ENCODE results near the gene TLCD3B.
A peak's percentile ranks its signal among the peaks of the same experiment; 100 is the strongest.
"Not testable (repeated sequence)": the region's sequence is repeated elsewhere in the genome, so short reads cannot be mapped to it uniquely, and the experiment has no call there.

The TLCD3B gene

DNA sequence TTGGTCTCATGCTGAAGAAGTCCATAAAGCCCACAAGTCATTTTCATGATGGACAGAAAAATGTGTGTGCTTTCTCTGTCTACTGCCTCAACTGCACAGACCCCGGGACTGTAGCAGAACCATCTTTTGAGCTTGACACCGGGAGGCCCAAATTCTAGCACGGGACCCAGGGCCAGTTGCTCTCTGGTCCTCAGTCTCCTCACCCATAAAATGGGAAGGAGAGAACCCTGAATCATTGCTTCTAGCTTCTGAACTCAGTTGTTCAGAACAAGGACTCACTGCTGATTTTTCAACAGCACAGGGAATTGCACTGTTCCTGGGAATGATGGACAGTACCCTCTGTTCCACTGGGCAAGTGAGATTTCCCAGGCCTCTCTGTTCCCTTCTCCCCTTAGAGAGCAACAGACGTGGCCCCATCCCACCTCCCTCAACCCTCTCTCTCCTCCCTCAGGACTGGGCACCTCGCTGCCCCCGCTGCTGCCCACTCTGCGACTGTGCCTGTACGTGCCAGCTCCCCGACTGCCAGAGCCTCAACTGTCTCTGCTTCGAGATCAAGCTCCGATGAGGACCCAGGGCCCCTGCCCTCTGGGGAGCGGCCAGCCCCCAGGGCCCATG is 32.3 kb upstream of the TLCD3B start:
- no peak overlapping the region for H3K4me3 ChIP-seq (ENCODE audit: low read depth, low read length)

DNA sequence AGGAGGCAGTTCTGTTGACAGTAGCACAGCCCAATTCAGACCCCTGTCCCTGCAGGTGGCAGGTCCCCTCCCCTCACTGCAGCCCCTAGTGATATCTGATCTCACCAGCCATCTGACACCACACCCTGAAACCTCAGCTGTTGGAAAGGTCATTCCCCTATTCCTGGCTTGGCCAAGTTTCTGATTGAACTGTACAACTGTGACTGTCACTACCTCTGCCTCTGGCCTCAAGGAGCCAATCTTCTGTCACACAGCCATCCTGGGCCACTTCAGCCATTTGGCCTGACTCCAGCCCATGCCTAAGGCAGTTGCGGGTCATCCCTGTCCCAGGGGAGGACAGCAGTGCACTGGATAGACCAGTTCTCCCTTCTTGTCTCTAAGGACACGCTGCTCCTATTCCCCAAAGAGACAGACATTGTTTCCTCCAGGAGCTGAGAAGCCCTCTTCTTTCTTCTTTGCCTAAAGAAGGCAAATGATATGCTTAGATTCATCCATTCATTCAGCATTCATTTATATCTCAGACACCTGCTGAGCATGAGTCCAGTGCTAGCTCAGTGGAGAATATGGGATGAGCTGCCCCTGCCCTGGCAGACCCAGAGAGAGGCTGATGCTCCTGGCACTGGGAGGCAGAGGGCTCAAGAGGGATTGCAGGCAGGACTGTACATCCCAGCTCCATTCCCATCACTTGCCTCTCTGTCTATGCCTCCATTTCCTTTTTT is 29.9 kb upstream of the TLCD3B start:
- no peak overlapping the region for H3K4me3 ChIP-seq (ENCODE audit: low read depth, low read length)

DNA sequence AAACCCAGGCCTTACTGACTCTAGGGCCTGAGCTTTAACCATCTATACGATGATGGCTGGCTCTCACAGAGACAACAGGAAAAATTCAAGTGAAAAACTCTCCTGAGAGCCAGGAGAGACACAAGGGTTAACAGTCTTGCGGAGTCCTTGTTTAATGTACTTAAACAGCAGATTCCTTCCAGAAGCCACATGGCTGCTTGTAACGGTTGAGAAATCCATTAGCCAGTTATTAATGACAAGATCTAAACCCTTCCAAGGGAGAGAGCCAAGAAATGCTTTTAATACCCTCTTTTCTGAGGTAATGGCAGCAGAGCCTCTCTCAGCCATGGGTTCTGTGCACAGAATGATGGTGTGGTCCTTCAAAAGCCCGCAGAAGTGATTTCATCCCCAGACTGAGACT is 29.3 kb upstream of the TLCD3B start:
- H3K4me3 ChIP-seq (ENCODE audit: low read depth, low read length), result no peak overlapping the region

DNA sequence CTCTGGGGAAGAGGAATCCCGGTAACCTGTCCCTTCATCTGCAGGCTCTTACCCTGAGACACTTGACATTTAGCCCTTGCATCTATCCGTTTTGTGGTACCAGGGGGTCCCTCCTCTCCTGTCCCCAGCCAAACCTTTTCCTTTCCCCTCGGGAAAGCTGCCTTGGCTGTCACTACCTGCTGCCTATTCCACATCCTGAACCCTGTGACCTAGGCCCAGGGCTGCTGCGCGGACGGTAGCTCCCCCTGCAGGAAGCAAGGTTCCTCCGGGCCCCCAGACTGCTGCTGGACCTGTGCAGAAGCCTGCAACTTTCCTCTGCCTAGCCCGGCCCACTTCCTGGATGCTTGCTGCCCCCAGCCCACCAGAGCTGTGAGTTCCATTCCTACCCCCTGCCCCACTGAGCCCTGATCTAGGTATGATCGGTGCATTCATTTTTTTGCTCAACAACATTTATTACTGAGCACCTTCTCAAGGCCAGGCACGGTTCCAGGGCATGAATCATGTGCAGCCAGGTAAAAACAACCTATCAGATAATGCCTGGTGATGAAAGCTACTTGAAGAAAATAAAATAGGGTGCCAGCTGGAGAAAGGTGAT is 24.0 kb upstream of the TLCD3B start:
- no peak overlapping the region for H3K4me3 ChIP-seq (ENCODE audit: low read depth, low read length)

DNA sequence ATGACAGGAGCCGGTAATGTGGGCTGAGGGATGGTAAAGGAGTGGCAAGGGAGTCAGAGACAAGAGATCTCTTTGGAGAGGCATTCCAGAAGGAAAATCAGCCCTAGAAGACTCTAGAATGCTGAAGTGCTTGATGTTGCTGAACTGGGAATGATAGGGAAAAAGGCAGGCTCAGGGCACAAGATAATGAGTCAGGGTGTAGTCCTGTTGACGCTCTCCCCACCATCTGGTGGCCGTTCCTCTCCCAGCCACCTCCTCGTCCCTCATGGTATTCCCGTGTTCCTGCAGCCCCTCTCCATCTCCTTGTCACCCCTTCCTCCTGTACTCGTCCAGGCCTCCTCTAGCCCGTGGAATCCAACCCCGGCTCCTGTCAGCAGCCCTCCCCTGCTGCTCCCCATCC is 23.4 kb upstream of the TLCD3B start:
- H3K4me3 ChIP-seq (ENCODE audit: low read depth, low read length), result no peak overlapping the region

DNA sequence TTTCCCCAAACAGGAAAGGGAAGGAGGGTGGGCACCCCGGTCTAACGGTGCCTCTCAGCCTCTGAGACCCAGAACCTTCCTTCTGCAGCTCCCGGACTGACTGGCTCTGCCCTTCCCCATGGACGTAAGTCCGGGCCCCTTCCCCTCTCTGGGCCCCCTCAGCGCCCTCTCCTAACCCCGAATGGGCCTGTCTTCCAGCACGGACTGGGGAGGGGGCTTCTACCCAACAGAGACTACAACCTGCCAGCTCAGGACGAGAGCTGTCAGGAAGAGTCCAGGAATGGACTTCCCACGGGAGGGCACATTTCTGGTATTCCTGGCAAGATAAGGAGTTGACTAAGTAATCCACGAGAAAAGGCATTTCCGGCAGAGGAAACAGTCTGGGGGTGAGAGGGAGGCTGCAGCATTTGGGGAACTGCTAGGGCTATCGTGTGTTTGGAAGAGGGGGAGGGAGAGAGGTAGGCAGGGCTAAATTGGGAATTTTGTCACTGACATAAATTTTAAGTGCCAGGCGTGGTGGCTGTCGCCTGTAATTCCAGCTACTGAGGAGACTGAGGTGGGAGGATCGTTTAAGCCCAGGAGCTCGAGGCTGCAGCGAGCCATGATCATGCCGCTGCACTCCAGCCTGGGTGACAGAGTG is 22.4 kb upstream of the TLCD3B start:
- H3K4me3 ChIP-seq (ENCODE audit: low read depth, low read length), result peak overlapping the region; percentile 77

DNA sequence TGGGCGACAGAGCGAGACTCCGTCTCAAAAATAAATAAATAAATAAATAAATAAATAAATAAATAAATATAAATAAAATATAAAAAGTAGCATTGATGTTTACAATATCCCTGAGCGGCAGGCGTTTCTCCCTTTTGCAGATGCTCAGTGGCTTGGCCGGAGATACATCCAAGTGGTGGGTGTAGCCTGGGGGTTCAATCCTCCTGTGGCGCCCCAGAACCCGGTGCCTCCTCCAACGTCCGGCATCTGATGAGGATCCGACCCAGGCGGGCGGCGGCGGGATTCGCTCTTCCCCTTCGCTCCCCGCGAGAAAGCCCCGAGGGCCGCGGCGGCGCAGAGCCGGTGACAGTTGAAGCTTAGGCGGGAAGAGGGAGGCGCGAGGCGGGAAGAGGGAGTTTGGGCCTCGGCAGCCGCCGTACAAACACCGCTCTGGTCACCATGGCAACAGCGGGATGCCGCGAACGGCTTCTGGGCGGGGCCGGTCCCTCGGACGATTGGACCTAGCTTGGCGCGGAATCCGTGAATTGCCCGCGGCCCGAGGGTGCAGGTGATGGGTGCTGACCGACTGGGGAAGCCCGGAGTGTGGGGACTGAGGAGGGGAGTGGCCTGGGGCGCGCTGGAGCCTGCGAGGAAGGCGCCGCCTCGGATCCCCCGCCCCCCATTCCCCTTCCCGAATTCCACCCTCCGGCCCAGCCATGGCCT is 21.8 kb upstream of the TLCD3B start:
- peak overlapping the region; percentile 77 for H3K4me3 ChIP-seq (ENCODE audit: low read depth, low read length)

DNA sequence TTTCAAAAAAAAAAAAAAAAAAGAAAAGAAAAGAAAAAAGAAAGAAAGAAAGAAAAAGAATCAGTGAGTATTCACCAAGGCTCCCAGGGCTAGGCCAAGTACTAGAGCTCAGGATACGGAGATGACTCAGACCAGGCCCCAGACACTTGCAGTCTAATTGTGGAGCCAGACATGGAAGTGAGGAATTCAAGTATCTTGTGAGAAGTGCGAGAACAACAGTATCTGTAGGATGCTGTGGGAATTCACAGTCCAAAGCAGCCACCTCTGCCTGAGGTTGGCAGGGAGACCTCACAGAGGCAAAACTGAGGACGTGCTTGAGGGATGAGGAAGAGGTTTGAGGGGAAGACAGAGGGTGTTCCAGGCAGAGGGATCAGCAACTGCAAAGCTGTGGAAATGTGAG is 20.4 kb upstream of the TLCD3B start:
- no peak overlapping the region for H3K4me3 ChIP-seq (ENCODE audit: low read depth, low read length)

DNA sequence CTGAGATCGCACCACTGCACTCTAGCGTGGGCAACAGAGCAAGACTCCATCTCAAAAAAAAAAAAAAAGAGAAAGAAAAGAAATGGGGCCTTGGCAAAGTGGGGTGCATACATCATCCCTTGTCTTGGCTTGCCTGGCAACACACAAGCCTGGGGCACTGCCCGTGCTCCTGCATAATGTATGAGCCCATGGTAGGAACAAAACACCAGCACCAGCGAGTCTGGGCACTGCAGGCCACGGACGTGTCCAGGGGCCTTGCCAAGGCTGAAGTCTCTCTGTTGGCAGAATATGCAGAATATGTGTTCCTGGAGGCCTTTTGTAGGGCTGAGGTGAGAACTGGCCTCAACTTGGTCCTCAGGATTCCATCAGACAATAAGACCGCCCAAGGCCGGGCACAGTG is 18.8 kb upstream of the TLCD3B start:
- H3K4me3 ChIP-seq (ENCODE audit: low read depth, low read length), result no peak overlapping the region

DNA sequence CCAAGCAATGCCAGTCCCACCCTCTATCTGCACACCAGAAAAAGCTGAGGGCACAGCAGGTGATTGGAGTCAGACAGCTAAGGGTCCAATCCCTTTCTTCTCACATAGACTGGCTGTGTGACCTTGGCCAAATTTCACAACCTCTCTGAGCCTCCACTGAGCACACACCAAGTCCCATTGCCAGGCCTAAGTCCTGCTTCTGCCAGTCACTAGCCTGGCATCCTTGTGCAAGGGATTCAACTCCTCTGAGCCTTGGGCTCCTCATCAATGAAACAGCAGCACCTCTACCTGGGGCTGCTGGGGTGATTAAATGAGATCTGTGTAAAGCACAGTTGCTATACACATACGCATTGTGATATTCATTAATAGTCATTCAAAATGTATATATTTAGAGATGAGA is 15.5 kb upstream of the TLCD3B start:
- H3K4me3 ChIP-seq (ENCODE audit: low read depth, low read length), result no peak overlapping the region

DNA sequence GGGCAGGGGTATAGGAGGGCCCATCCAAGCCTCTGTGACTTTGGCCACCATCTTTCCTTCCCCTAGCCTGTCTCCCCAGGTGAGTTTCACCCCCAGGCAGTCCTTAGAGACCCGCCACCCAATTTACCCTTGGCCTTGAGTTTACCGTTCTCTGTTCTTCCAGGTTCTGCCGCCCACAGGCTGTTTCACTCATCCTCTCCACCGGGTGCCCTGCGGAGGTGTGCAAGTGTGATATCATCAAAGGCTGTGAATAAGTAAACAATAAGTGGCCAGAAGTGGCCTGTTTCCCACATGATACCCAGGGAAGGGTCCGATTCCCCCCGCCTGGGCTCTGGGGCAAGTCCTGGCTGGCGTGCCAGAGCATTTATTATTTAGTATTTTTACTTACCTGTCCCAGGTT is 15.1 kb upstream of the TLCD3B start:
- H3K4me3 ChIP-seq (ENCODE audit: low read depth, low read length), result no peak overlapping the region

DNA sequence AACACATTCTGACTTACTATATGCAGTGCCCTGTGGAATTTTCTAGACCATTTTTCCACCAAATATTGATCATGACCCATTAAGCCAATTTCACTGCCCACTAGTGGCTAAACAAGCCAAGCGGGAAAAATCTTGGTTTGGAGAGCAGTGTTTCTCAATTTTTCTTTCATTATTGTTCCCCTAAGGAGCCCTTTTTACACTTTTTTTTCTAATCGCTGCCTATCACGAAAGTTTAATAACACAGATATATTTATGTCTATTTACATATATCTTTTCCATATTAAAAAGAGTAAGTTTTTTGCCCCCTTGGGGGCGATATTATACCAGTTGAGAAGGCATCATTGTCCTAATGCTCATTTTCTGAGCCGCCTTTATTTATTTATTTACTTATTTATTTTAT is 10.8 kb upstream of the TLCD3B start:
- H3K4me3 ChIP-seq (ENCODE audit: low read depth, low read length), result no peak overlapping the region

DNA sequence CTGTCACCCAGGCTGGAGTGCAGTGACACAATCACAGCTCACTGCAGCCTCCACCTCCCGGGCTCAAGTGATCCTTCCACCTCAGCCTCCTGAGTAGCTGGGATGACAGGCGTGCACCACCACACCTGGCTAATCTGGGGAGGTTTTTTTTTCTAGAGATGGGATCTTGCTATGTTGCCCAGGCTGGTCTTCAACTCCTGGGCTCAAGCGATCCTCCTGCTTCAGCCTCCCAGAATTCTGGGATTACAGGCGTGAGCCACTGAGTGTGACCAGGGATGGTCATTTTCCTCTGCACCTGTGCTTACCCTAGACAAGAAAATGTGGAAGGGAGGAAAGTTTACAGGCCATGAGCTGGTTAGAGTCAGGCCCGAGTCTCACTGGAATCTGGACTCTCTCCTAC is 9.6 kb upstream of the TLCD3B start:
- H3K4me3 ChIP-seq (ENCODE audit: low read depth, low read length), result not testable (repeated sequence)

DNA sequence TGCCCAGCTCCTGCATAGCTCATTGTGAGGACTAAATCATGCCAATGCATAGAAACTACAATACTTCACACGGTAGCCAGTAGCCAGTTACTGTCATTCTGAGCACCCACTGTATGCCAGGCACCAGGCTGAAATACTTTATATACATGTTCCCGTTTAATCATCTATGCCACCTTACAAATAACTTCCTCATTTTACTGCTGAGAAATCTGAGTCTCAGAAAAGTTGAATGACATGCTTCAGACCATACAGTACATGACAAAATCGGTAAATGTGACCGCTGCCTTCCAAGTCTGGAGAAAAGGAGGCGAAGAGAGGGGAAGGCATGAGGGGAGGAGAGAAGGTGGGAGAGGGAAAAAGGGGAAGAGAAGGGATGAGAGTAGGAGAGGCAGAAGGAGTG is 9.2 kb upstream of the TLCD3B start:
- no peak overlapping the region for H3K4me3 ChIP-seq (ENCODE audit: low read depth, low read length)

DNA sequence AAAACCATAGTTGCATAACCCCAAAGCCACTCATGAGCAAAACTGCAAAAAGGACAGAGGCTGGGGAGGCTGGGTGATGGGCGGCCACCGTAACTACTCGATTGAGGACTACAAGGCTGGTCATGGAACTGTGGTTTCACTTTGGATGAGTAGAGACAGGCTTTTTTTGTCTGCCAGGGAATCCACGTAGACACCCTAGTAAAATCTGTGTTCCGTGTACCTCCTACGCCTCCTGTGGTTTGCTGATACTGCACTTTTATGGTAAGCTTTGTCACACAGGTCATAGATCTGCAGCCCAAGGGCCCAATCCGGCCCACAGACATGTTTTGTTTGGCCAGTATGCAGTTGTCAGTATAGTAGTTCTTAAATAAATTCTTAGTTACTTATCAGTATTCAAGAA is 2.2 kb upstream of the TLCD3B start:
- no peak overlapping the region for H3K4me3 ChIP-seq (ENCODE audit: low read depth, low read length)

DNA sequence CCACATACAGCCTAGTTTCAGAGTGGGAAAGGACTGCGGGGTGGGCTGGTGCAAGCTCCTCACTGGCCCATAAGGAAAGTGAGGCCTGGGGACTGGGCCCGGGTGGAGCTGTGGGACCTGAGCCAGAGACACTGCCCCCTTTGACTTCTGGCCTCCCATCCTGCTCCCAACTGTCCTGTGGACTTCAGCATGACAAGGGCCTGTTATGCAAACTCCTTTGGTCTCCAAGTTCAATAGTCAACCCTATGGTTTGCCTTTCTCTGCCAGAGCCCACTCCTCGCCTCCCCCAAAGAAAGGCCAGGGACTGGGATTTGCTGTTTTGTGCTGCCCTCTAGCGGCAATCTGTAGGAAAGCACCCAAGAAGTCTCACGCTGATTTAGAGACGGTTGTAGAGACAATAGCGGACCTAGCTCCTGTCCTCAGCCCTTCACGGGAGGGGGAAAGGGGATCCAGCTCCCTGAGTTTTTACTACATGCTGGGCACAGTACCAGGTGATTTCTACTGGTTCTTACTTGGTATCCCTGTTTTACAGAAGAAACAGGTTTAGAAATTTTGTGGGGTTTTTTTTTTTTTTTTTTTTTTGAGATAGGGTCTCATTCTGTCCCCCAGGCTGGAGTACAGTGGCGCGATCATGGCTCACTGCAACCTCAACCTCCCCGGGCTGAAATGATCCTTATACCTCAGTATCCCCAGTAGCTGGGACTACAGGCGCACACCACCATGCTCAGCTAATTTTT is 1.2 kb upstream of the TLCD3B start:
- no peak overlapping the region for H3K4me3 ChIP-seq (ENCODE audit: low read depth, low read length)

DNA sequence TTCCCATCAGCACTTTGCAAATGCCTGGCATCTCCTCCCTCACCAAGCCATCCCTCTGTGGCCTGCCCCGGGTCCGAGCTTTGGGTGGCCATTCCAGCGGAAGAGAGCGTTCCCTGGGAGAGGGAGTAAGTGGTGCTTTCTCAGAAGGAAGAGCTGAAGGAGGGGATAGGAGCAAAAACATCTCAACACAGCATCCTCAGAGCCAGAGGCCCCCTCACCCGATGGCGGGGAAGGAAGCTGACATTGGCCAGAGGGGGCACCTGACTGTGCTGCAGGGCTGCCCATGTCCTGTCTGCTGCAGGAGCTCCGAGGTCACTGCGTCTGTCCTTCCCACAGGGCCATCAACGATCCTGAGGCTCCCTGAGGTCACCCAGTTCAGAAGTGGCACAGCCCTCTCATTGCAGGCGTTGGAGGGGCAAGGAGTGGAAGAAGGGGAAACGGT is 427 bp upstream of the TLCD3B start:
- peak overlapping the region; percentile 40 for H3K4me3 ChIP-seq (ENCODE audit: low read depth, low read length)

DNA sequence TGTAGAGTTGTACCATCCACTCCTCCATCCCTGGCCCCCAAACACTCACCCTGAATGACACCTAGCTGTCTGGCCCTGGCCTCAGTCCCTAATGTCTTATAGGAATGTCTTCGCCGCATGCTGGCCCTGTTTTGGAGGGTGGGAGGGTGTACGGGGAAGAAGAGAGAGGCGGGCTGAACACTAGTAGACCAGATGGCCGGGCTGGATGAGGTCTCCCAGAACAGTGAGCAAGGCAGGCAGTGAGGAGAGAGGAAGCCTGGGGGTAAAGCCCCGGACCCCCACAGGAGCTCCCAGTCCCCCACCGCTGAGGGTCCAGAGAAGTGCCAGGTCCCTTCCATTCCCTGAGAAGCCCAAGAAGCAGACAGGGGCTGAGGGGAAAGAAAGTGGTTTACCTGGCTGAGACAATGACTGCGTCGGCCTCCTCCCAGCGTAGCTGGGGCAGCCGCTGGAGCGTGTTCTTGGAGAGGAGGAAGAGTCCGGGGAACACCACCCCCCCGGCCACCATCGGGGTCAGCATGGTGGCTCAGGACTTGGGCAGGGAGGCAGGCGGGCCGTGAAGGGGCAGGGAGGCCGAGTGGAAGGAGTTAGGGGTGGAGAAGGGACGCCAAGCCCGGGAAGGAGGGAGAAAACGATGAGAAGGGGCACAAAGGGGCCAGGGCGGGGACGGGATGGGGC is 923 bp downstream of the TLCD3B start:
- peak overlapping the region; percentile 27 for H3K4me3 ChIP-seq (ENCODE audit: low read depth, low read length)

DNA sequence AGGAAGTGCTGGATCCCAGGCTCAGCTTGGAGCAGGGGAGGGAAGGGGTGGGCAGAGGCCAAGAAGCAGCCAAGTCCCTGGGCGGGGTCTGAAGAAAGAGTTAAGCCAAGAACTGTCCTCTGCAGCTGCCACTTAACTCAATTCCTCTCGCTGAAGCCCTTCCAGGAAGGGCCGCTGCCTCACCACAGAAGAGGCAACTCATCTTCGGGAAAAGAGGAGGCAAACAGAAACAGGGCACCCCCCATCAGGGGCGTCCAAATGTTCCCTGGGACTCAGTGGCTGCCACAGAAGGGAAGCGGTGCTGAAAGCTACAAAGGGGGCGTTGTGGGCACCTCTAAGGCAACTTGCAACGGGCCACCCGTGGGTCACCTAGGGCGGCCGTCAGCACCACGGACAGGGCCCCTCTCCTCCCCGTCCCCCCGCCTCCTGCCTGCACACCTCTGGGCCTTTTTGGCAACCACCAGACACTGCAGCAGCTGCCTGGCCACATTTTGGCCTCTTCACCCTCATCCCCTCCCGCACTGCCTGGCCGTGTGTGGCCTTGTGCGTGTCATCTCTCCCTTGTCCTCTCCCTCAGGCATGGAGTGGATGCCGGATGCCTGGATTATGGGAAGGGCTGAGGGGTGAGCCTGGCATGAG is 2.5 kb downstream of the TLCD3B start:
- no peak overlapping the region for H3K4me3 ChIP-seq (ENCODE audit: low read depth, low read length)

Measured in iPS-11a (cell line).